CD4-positive, alpha-beta T cell treated with Interleukin-6 for 4 hours (primary cell): ENCODE results near the gene NNT.
"Not testable (repeated sequence)": the region's sequence is repeated elsewhere in the genome, so short reads cannot be mapped to it uniquely, and the experiment has no call there.

Experiments
- DNase-seq: peaks from one replicate; pipeline ENCODE4 v3.0.0-alpha.2; 2020; ENCODE audit warnings: mixed read lengths

The NNT gene

GRCh38 chr5:43676083-43676840 lies 73.3 kb downstream of the NNT start:
- DNase-seq, result no peak

- DNase-seq, result no peak
Measured at GRCh38 chr5:43677253-43677652, 74.3 kb downstream of the NNT start.

DNA sequence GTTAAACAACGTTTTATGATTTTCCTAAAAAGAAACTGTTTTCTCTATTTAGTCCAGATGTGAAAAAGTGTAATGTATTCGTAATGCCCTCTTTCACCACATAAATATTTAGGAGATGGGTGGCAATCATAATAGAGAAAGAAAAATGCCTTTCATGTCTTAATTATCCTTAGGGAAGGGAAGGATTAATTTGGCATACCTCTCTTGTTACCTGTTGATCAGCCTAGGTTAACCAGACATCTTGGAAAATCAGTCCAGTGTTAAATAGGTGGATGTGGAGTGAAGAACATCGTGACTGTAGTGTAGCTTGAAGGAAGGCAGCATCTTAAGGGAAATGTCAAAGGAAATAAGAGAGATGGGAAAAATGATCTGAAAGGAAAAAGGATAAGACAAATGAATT lies 76.2 kb downstream of the NNT start:
- no peak for DNase-seq

GRCh38 chr5:43680286-43680685 lies 77.3 kb downstream of the NNT start:
- DNase-seq, result no peak

DNA sequence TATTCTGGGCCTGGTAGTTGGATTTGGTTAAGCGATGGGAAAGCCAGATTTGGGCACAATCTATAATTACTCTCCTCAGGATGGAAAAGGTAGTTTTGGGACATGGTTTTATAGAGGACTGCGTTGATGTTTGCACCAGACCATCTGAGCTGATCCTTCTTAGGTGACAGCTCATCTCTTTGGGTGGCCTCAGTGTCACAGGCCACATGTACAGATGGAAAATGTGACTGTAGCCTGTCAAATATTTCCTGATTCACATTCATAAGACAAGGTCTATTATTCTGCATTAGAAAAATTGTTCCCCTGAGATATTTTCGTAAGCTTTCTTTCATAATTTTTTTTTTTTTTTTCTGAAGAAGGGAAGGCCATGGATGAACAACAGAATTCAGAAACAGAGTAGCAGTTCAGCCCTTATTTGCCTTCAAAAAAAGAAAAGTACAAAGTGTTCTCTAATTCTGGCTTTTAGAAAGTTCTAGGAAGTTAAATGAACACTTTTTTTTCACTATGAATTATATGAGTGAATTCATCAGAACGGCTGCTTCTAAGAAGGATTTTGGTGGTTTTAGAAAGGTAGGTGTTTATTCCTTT lies 81.0 kb downstream of the NNT start:
- DNase-seq, result no peak

- DNase-seq, result no peak
Measured at GRCh38 chr5:43685252-43685950, 82.4 kb downstream of the NNT start.

DNA sequence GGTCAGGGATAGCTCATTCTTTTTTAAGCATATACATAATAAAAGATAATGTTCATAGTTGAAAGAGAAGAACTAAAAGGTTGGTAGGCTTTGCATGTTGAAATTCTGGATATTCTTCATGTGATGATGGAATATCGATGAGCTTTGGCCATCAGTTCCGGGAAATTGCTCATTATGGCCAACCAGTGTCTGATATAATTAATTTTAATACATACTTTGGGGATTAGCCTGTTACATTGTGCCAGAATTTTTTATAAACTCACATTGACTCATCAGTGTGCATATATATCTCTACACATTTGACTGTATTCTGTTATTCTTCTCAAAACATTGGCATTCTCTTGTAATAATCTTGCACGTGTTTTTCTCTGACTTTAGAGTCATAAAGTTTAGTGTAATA lies 84.3 kb downstream of the NNT start:
- no peak for DNase-seq

- DNase-seq, result no peak
Measured at GRCh38 chr5:43691275-43691674, 88.3 kb downstream of the NNT start.

DNA sequence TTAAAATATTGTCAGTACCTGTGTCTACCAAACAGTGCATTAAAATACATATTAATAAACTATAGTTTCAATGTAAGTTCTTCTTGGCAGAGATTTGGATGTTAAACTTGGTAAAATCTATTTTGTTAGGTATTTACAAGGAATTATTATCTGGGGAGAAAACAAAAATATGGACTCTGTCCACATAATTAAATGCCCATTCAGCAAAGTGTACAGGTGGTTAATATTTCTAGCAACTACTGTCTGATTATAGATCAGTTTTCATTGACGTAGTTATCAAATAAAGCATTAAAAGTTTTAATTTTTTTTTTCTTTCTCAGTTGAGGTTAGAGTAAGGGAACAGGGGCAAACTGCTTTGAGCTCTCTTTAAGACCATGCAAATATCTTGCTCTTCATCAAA lies 88.9 kb downstream of the NNT start:
- DNase-seq, result no peak

GRCh38 chr5:43693411-43693810 lies 90.4 kb downstream of the NNT start:
- DNase-seq, result no peak

GRCh38 chr5:43694027-43694426 lies 91.0 kb downstream of the NNT start:
- no peak for DNase-seq

DNA sequence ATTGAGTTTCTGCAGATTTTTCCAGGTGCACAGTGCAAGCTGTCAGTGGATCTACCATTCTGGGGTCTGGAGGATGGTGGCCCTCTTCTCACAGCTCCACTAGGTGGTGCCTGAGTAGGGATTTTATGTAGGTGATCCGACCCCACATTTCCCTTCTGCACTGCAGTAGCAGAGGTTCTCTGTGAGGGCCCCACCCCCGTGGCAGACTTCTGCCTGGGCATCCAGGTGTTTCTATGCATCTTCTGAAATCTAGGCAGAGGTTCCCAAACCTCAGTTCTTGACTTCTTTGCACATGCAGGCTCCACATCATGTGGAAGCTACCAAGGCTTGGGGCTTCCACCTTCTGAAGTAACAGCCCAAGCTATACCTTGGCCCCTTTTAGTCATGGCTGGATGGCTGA lies 93.5 kb downstream of the NNT start:
- DNase-seq, result not testable (repeated sequence)

GRCh38 chr5:43699910-43700309 lies 96.9 kb downstream of the NNT start:
- DNase-seq, result no peak

DNA sequence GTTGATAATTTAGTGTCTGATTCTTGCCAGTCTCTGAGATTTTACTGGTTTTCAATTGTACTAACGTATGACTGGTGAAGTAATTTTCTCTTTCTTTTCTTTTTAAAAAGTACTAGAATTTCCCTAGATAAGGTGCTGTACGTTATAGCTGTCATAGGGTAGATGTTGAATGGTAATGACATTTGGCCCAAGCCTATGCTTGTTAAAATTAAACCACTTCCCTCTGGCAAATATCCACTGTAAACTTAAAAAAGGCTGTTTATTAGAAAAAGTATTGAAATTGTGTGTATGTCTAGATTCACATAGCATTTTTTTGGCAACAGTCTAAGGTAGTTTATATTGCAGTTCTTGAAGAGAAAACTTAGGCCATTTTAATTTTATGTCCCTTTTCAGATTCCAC lies 97.6 kb downstream of the NNT start:
- no peak for DNase-seq

- no peak for DNase-seq
Measured at GRCh38 chr5:43701227-43701626, 98.2 kb downstream of the NNT start.

GRCh38 chr5:43702293-43702692 lies 99.3 kb downstream of the NNT start:
- no peak for DNase-seq

DNA sequence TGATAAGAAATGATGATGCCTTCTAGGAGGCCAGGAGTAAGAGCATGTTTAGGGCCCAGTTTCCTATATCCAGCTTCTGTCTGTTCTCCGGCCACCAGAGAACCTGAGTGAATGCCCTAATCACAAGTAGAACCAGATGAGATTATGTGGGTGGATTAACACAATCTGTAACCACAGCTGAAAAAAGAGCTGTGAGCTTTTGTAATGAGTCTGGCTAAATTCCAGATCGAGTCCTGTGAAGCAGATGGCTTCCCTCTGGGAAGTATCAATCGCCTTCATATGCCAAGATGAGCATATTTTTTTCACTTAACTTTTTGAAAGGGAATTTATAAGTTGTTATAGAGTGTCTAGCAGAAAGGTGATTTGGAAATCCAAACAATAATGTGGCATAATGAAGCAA lies 99.8 kb downstream of the NNT start:
- DNase-seq, result no peak

GRCh38 chr5:43704243-43704642 lies 101.3 kb downstream of the NNT start:
- no peak for DNase-seq

DNA sequence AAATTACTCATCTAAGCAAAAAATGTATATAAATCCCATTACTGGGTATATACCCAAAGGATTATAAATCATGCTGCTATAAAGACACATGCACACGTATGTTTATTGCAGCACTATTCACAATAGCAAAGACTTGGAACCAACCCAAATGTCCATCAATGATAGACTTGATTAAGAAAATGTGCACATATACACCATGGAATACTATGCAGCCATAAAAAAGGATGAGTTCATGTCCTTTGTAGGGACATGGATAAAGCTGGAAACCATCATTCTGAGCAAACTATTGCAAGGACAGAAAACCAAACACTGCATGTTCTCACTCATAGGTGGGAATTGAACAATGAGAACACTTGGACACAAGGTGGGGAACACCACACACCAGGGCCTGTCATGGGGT lies 103.6 kb downstream of the NNT start:
- DNase-seq, result not testable (repeated sequence)

- no peak for DNase-seq
Measured at GRCh38 chr5:43711496-43711895, 108.5 kb downstream of the NNT start.

GRCh38 chr5:43712081-43712480 lies 109.1 kb downstream of the NNT start:
- no peak for DNase-seq

GRCh38 chr5:43719783-43720182 lies 116.8 kb downstream of the NNT start:
- not testable (repeated sequence) for DNase-seq

- DNase-seq, result no peak
Measured at GRCh38 chr5:43728581-43728980, 125.6 kb downstream of the NNT start.

DNA sequence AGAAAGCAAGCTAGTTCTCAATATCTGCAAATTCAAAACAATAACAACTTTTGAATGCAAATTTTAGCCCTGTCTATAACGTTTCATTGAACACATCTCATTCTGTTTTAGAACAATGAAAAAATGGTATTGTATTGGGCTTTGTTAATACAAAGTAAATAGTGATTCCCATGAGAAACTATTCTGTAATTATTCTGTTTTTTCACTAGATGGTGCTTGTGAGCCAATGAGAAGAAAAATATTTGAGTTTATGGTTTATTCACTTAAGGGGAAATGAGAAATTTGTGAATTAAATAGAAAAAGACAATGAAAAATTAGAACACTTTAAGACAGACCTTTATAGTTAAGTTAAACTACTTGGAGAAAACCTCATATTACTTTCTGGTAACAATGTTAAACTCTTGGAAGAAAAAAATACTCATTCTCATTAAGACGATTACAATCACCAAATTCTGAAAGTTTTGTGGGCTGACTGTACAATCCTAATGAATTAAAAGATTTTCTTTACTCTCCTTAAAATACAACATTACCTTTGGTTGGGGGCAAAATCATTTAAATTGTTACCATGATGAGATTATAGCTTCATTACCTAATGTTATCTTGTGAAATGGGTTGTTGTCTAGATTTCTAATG lies 127.0 kb downstream of the NNT start:
- DNase-seq, result no peak
